A549 (cell line): ENCODE data around the gene FANCC. TPM values are rescaled to one million over a fixed set of nuclear protein-coding genes. Genes with fewer than 3 reads are reported as not detected.

ENCODE experiments used
- ATAC-seq, 2 experiments: fragments of 200-7000 bp in 1 of 2; fragments of >200 bp in 1 of 2; cut with Nextera tagmentation in 1 of 2; cut with Tn5 transposase in 1 of 2; 3 replicates each; pipeline versions ENCODE4 v1.8.0 to v1.9.1; 2018 to 2020; ENCODE audit warnings: mild to moderate bottlenecking in 1 of 2, moderate library complexity in 1 of 2
- CTCF ChIA-PET: fragments of 300-600 bp; sonication (Branson Sonifier 250); formaldehyde crosslinking; extraction: SDS; loops from one replicate; lab custom pipeline; 2021; ENCODE audit warnings: antibody characterized with exemption, inconsistent platforms; lab: Yijun Ruan, JAX
- POLR2A ChIA-PET: fragments of 350-600 bp; formaldehyde crosslinking; extraction: SDS; loops from one replicate; lab custom pipeline; 2021; ENCODE audit warnings: antibody characterized with exemption, inconsistent platforms; lab: Yijun Ruan, JAX
- DNase-seq, 2 experiments: peaks; one replicate each; pipeline versions ENCODE4 v3.0.0 to v3.0.0-alpha.2; 2011 to 2016; ENCODE audit warnings: low read depth in 1 of 2, low spot score in 1 of 2
- FAIRE-seq: peaks from 2 replicates; lab custom pipeline; 2011; peaks lifted over from hg19 to GRCh38; lab: Jason Lieb, UNC
- H3K27ac ChIP-seq, 2 experiments: fragments of >200 bp; sonication (Bioruptor Twin); formaldehyde crosslinking; 3 replicates each; pipeline ENCODE4 v1.5.1; 2016 to 2017
- H3K4me1 ChIP-seq: fragments of >200 bp; sonication (Bioruptor Twin); formaldehyde crosslinking; 3 replicates; pipeline ENCODE4 v1.6.1; 2016
- H3K4me2 ChIP-seq: fragments of >200 bp; sonication (Bioruptor Twin); formaldehyde crosslinking; 3 replicates; pipeline ENCODE4 v1.6.1; 2016
- H3K4me3 ChIP-seq: fragments of >200 bp; sonication (Bioruptor Twin); formaldehyde crosslinking; 3 replicates; pipeline ENCODE4 v1.5.1; 2016
- H3K9me3 ChIP-seq: fragments of >200 bp; sonication (Bioruptor Twin); formaldehyde crosslinking; 3 replicates; pipeline ENCODE4 v1.6.1; 2016
- CHD4 ChIP-seq: fragments of 200-600 bp; sonication (generic); IDR thresholded peaks from 2 replicates; pipeline ENCODE4 v1.6.1; 2016; ENCODE audit warnings: antibody characterized with exemption, mild to moderate bottlenecking, borderline replicate concordance
- EHF ChIP-seq: fragments of 250-450 bp; sonication (Bioruptor Pico); IDR thresholded peaks from 2 replicates; pipeline ENCODE4 v1.5.0; 2020; ENCODE audit warnings: mild to moderate bottlenecking
- EHMT2 ChIP-seq: fragments of 200-600 bp; sonication (generic); IDR thresholded peaks from 2 replicates; pipeline ENCODE4 v1.6.1; 2016; ENCODE audit warnings: antibody characterized with exemption, low read depth, mild to moderate bottlenecking, moderate library complexity
- FOSB ChIP-seq: fragments of 250-450 bp; sonication (Bioruptor Pico); IDR thresholded peaks from 2 replicates; pipeline ENCODE4 v1.5.0; 2020; ENCODE audit warnings: mild to moderate bottlenecking, moderate library complexity
- FOXS1 ChIP-seq: fragments of 250-450 bp; sonication (Bioruptor Pico); IDR thresholded peaks from 2 replicates; pipeline ENCODE4 v1.5.0; 2020; ENCODE audit warnings: mild to moderate bottlenecking, moderate library complexity
- GATA3 ChIP-seq: IDR thresholded peaks from 2 replicates; pipeline ENCODE4 v1.6.1; 2012; ENCODE audit warnings: borderline replicate concordance
- KDM1A ChIP-seq: fragments of 200-600 bp; sonication (generic); IDR thresholded peaks from 2 replicates; pipeline ENCODE4 v1.6.1; 2016; ENCODE audit warnings: low read depth, mild to moderate bottlenecking
- MAZ ChIP-seq: fragments of 150-350 bp; IDR thresholded peaks from 2 replicates; pipeline ENCODE4 v1.6.1; 2014; ENCODE audit warnings: antibody characterized with exemption, low read depth, low read length, borderline replicate concordance
- MYC ChIP-seq: IDR thresholded peaks from 2 replicates; pipeline ENCODE4 v1.6.1; 2012; ENCODE audit warnings: mild to moderate bottlenecking, inconsistent platforms, low read length, improper control_type of control experiment, borderline replicate concordance
- NFE2L2 ChIP-seq: fragments of 150-350 bp; conservative IDR thresholded peaks from 2 replicates; pipeline ENCODE4 v1.6.1; 2014; ENCODE audit warnings: low read length
- NPAS2 ChIP-seq: fragments of 250-450 bp; sonication (Bioruptor Pico); IDR thresholded peaks from 2 replicates; pipeline ENCODE4 v1.8.0; 2022; ENCODE audit warnings: mild to moderate bottlenecking, moderate library complexity, borderline replicate concordance
- POLR2AphosphoS2 ChIP-seq: conservative IDR thresholded peaks from 2 replicates; pipeline ENCODE4 v1.6.1; 2012; ENCODE audit warnings: low read length, improper control_type of control experiment, inconsistent platforms
- RAD21 ChIP-seq, 2 experiments: fragments of >200 bp in 1 of 2; sonication (Bioruptor Twin) in 1 of 2; formaldehyde crosslinking in 1 of 2; IDR thresholded peaks in 1 of 2; conservative IDR thresholded peaks in 1 of 2; 2 replicates in 1 of 2; 3 replicates in 1 of 2; pipeline ENCODE4 v1.6.1; 2012 to 2018; ENCODE audit warnings: inconsistent platforms in 1 of 2
- SMC3 ChIP-seq: fragments of >200 bp; sonication (Bioruptor Twin); formaldehyde crosslinking; IDR thresholded peaks from 3 replicates; pipeline ENCODE4 v1.6.1; 2018; ENCODE audit warnings: inconsistent platforms
- ZFP36 ChIP-seq: fragments of 450-650 bp; IDR thresholded peaks from 2 replicates; pipeline ENCODE4 v1.6.1; 2014; ENCODE audit warnings: borderline replicate concordance; ENCODE audit not compliant: partially characterized antibody
- WGBS: methylation state at CpG from one replicate; pipeline ENCODE4 v1.1.6; 2017; ENCODE audit errors: missing lambda C conversion rate; 5-methylcytosine and 5-hydroxymethylcytosine counted together
- polyA plus RNA-seq, 4 experiments: library from polyadenylated mRNA; depleted of rRNA in 3 of 4; stranded (reverse); fragments of >200 nt; fragmentation: RNase III in 1 of 4; extraction: RNeasy Plus Mini Kit Qiagen cat#74134 plus additional on column Dnase treatment in 1 of 4; gene quantifications; 2 replicates in 3 of 4; 3 replicates in 1 of 4; pipeline ENCODE4 v1.2.3, GENCODE V29; 2011 to 2017
- TF ChIP-seq, protein P1 (sequence below): IDR thresholded peaks from 2 replicates; pipeline ENCODE4 v1.6.1; 2012; ENCODE audit warnings: low read depth, borderline replicate concordance
- TF ChIP-seq, protein P2 (sequence below): fragments of >200 bp; sonication (Bioruptor Twin); formaldehyde crosslinking; IDR thresholded peaks from 3 replicates; pipeline ENCODE4 v1.6.1; 2016
- TF ChIP-seq, protein P3 (sequence below): fragments of >200 bp; sonication (Bioruptor Twin); formaldehyde crosslinking; IDR thresholded peaks from 3 replicates; pipeline ENCODE4 v1.5.1; 2016
- TF ChIP-seq, protein P4 (sequence below): IDR thresholded peaks from 2 replicates; pipeline ENCODE4 v1.6.1; 2012

The FANCC gene
- polyA plus RNA-seq, 2 of the 4 experiments (the other 2 are of a cell fraction): 13.5 to 24.9 TPM

DNA sequence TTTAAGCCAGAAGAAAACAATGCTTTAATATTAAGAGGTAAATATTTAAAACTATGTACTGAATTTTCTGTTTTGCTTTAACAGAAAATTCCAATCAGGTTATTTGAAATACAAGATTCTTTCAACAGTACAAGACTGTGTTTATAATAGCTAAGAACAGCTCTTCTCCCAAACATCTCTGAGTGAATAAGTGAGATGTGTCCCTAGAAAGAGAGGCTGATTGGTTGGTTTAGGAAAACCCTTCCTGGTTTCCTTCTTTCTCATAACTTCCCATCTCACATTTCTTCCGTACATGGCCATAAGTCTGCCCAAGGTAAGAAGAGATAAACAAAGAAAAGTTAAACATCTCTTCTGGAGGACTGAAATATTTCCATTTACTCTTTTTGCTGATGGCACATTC, 145.9 kb downstream of the FANCC start (continued):
- TF ChIP-seq CHD4 (no peak), FOXS1 (CRISPR knock-in tag) (no peak)

DNA sequence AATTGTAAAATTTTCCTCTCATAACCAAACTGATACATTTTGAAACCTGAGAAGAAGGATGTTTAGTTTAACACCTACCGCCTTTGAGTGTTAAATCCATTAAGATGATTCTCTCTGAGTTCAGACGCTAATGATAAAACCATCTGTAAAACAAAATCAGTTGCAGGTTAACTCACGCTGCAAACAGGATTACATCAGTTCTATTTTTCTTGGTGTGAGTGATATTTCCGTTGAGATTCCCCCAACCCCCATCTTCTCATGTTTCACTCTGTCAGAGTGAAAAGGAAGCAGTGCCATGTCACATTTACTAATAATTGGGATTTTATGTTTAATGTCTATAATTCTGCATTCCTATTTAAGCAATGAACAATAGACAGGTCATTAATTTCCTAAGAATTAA, 146.5 kb downstream of the FANCC start:
- ATAC-seq: no peak
- peaks cover 14% of the 10 kb centered on the region; the same call in 1 of the 3 replicates for H3K4me1 ChIP-seq
- no peak for DNase-seq
- WGBS: 51% methylated on average over 4 of the region's 4 CpGs
- H3K9me3 ChIP-seq: 0 out of 3 replicates have a peak, but pooled peaks cover 4% of the 10 kb centered on the region
- ChIA-PET POLR2A (no interaction called here), CTCF (interaction anchor here (0.6 kb wide), 1 partner anchor 446 kb away, joined by 3 read pairs; no protein-coding TSS in a partner anchor)
- TF ChIP-seq RAD21 (conservative IDR thresholded peaks at IDR 0.05 in 1 of 2, IDR thresholded peaks at IDR 0.05 in 1 of 2) (no peak), EHF (no peak), KDM1A (no peak), MAZ (no peak), GATA3 (no peak), NPAS2 (CRISPR knock-in tag) (no peak), MYC (no peak), ZFP36 (no peak), EHMT2 (no peak), SMC3 (no peak), FOSB (no peak), NFE2L2 (no peak), POLR2AphosphoS2 (no peak), FOXS1 (CRISPR knock-in tag) (no peak)
- TF ChIP-seq, protein P1, sequence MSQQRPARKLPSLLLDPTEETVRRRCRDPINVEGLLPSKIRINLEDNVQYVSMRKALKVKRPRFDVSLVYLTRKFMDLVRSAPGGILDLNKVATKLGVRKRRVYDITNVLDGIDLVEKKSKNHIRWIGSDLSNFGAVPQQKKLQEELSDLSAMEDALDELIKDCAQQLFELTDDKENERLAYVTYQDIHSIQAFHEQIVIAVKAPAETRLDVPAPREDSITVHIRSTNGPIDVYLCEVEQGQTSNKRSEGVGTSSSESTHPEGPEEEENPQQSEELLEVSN: no peak
- TF ChIP-seq, protein P2, sequence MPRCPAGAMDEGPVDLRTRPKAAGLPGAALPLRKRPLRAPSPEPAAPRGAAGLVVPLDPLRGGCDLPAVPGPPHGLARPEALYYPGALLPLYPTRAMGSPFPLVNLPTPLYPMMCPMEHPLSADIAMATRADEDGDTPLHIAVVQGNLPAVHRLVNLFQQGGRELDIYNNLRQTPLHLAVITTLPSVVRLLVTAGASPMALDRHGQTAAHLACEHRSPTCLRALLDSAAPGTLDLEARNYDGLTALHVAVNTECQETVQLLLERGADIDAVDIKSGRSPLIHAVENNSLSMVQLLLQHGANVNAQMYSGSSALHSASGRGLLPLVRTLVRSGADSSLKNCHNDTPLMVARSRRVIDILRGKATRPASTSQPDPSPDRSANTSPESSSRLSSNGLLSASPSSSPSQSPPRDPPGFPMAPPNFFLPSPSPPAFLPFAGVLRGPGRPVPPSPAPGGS: no peak
- no peak for FAIRE-seq
- H3K4me2 ChIP-seq: peak overlapping the region; percentile 38
- peak overlapping the region in 1 of 2 experiments; percentile 4; a peak in 2 of 6 replicates for H3K27ac ChIP-seq
- H3K4me3 ChIP-seq: no peak overlapping the region

DNA sequence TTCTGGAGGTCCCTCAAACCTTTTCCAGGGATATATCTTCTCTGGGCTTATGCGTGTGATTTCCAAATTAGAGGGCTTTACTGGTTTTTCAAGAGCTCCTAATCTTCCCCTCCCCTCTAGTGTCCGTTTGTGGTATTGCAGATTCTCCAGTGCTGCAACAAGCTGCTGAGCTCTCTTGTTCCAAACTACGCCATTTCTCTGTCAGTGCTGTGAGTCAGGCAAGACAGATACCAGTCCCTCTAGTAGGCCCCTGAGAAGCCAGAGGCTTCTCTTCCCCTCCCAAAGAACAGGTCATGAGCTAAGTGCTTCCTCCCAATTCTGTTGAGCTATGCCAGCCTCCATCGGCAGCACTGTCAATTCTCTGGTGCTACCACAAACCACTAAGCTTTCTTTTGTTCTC, 149.5 kb downstream of the FANCC start:
- H3K4me2 ChIP-seq: no peak overlapping the region
- 61% methylated on average over 4 of the region's 4 CpGs for WGBS

More for the DNA sequence above, 149.5 kb downstream of the FANCC start:
- ChIA-PET POLR2A (interaction anchor here (0.6 to 0.9 kb wide), 2 partner anchors 11 to 97 kb away, joined by 3 to 7 read pairs; no protein-coding TSS in a partner anchor), CTCF (interaction anchor here (0.6 to 2.3 kb wide), 20 partner anchors 9 to 1040 kb away, joined by 3 to 16 read pairs (median 4); no protein-coding TSS in a partner anchor)
- peak; percentile 28 to 76 for DNase-seq
- peak; percentile 66 to 78; a peak in 4 of 6 replicates for ATAC-seq
- peaks cover 14% of the 10 kb centered on the region; the same call in 1 of the 3 replicates for H3K4me1 ChIP-seq
- peaks cover 11% of the 10 kb centered on the region; the same call in 2 of the 3 replicates for H3K9me3 ChIP-seq
- peak; percentile 73 for FAIRE-seq
- no peak overlapping the region for H3K4me3 ChIP-seq
- no peak overlapping the region for H3K27ac ChIP-seq
- peak; percentile 44; the same call in 2 of the 3 replicates for TF ChIP-seq SMC3
- peak; percentile 50 to 63; a peak in 3 of 5 replicates for TF ChIP-seq RAD21 (conservative IDR thresholded peaks at IDR 0.05 in 1 of 2, IDR thresholded peaks at IDR 0.05 in 1 of 2)
- TF ChIP-seq, protein P3, sequence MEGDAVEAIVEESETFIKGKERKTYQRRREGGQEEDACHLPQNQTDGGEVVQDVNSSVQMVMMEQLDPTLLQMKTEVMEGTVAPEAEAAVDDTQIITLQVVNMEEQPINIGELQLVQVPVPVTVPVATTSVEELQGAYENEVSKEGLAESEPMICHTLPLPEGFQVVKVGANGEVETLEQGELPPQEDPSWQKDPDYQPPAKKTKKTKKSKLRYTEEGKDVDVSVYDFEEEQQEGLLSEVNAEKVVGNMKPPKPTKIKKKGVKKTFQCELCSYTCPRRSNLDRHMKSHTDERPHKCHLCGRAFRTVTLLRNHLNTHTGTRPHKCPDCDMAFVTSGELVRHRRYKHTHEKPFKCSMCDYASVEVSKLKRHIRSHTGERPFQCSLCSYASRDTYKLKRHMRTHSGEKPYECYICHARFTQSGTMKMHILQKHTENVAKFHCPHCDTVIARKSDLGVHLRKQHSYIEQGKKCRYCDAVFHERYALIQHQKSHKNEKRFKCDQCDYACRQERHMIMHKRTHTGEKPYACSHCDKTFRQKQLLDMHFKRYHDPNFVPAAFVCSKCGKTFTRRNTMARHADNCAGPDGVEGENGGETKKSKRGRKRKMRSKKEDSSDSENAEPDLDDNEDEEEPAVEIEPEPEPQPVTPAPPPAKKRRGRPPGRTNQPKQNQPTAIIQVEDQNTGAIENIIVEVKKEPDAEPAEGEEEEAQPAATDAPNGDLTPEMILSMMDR: peak; percentile 59
- TF ChIP-seq, protein P4, sequence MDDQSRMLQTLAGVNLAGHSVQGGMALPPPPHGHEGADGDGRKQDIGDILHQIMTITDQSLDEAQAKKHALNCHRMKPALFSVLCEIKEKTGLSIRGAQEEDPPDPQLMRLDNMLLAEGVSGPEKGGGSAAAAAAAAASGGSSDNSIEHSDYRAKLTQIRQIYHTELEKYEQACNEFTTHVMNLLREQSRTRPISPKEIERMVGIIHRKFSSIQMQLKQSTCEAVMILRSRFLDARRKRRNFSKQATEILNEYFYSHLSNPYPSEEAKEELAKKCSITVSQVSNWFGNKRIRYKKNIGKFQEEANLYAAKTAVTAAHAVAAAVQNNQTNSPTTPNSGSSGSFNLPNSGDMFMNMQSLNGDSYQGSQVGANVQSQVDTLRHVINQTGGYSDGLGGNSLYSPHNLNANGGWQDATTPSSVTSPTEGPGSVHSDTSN: no peak
- TF ChIP-seq, all 56 proteins: peak for 3
